Progenitor cell of endocrine pancreas (in vitro differentiated cells): ENCODE measurements around the gene ESR2. TPM values are rescaled to one million over a fixed set of nuclear protein-coding genes. Genes with fewer than 3 reads are reported as not detected.

Experiments
- DNase-seq: peaks from one replicate; pipeline ENCODE4 v3.0.0; 2021; ENCODE audit warnings: low spot score; ENCODE audit not compliant: unreplicated experiment
- H3K27ac Mint-ChIP-seq: 2 replicates; pipeline ENCODE4 v1.8.0; 2021; ENCODE audit warnings: mild to moderate bottlenecking, moderate library complexity, mixed read lengths
- H3K27me3 Mint-ChIP-seq: 2 replicates; pipeline ENCODE4 v1.8.0; 2021; ENCODE audit warnings: mixed read lengths
- H3K36me3 Mint-ChIP-seq: 2 replicates; pipeline ENCODE4 v1.8.0; 2022; ENCODE audit warnings: mixed read lengths; ENCODE audit not compliant: insufficient read depth
- H3K4me1 Mint-ChIP-seq: 2 replicates; pipeline ENCODE4 v1.8.0; 2021; ENCODE audit warnings: low read depth, mixed read lengths
- H3K4me3 Mint-ChIP-seq: 2 replicates; pipeline ENCODE4 v1.8.0; 2021; ENCODE audit warnings: low read depth, mild to moderate bottlenecking, moderate library complexity, mixed read lengths
- H3K9me3 Mint-ChIP-seq: 2 replicates; pipeline ENCODE4 v1.8.0; 2021; ENCODE audit warnings: low read depth, mixed read lengths
- CTCF ChIP-seq: fragments of 200-600 bp; sonication (generic); IDR thresholded peaks from one replicate; pipeline ENCODE4 v1.5.0; 2021; ENCODE audit warnings: antibody characterized with exemption, mild to moderate bottlenecking; ENCODE audit not compliant: unreplicated experiment
- total RNA-seq: library from RNA; stranded (reverse); gene quantifications from 2 replicates; pipeline ENCODE4 v1.2.1, GENCODE V29; 2021

The ESR2 gene
- total RNA-seq, 1 donor from 2014 or later: 0.29 TPM

GRCh38 chr14:64195199-64195598 lies 99.0 kb downstream of the ESR2 start:
- TF ChIP-seq CTCF: no peak
- H3K27ac Mint-ChIP-seq: no peak overlapping the region
- H3K4me3 Mint-ChIP-seq: no peak overlapping the region
- no peaks in the 10 kb centered on the region for H3K27me3 Mint-ChIP-seq
- H3K9me3 Mint-ChIP-seq: no peaks in the 10 kb centered on the region
- DNase-seq: no peak
- H3K4me1 Mint-ChIP-seq: peaks cover 54% of the 10 kb centered on the region
- peaks cover 21% of the 10 kb centered on the region for H3K36me3 Mint-ChIP-seq

GRCh38 chr14:64194404-64194803 lies 99.8 kb downstream of the ESR2 start:
- H3K4me3 Mint-ChIP-seq: no peak overlapping the region
- no peaks in the 10 kb centered on the region for H3K9me3 Mint-ChIP-seq
- H3K27ac Mint-ChIP-seq: peak overlapping the region; percentile 30
- no peak for DNase-seq
- peaks cover 25% of the 10 kb centered on the region for H3K36me3 Mint-ChIP-seq
- H3K27me3 Mint-ChIP-seq: no peaks in the 10 kb centered on the region
- H3K4me1 Mint-ChIP-seq: peaks cover 50% of the 10 kb centered on the region
- TF ChIP-seq CTCF: no peak

- no peak overlapping the region for H3K4me3 Mint-ChIP-seq
- H3K27me3 Mint-ChIP-seq: no peaks in the 10 kb centered on the region
- H3K4me1 Mint-ChIP-seq: peaks cover 50% of the 10 kb centered on the region
- H3K9me3 Mint-ChIP-seq: no peaks in the 10 kb centered on the region
- no peak for TF ChIP-seq CTCF
- peak overlapping the region; percentile 71 for H3K27ac Mint-ChIP-seq
- peaks cover 25% of the 10 kb centered on the region for H3K36me3 Mint-ChIP-seq
- no peak for DNase-seq
Measured at GRCh38 chr14:64193821-64194220, 100.3 kb downstream of the ESR2 start.

GRCh38 chr14:64191756-64192155 lies 102.4 kb downstream of the ESR2 start:
- Mint-ChIP-seq H3K9me3 (no peaks in the 10 kb centered on the region), H3K27me3 (no peaks in the 10 kb centered on the region), H3K27ac (no peak overlapping the region), H3K36me3 (peaks cover 30% of the 10 kb centered on the region), H3K4me3 (no peak overlapping the region), H3K4me1 (peaks cover 48% of the 10 kb centered on the region)
- TF ChIP-seq CTCF: no peak
- DNase-seq: no peak

- Mint-ChIP-seq H3K27ac (no peak overlapping the region), H3K4me1 (peaks cover 49% of the 10 kb centered on the region), H3K36me3 (peaks cover 34% of the 10 kb centered on the region), H3K9me3 (no peaks in the 10 kb centered on the region), H3K27me3 (no peaks in the 10 kb centered on the region), H3K4me3 (no peak overlapping the region)
- DNase-seq: no peak
- TF ChIP-seq CTCF: no peak
Measured at GRCh38 chr14:64190974-64191502, 103.1 kb downstream of the ESR2 start.
